ENCODE data around the gene KCNQ1OT1.

KCNQ1OT1 gene

GRCh38 chr11:2687223-2687530 lies 12.6 kb downstream of the KCNQ1OT1 start:
- DNase-seq: no peak
- TF ChIP-seq POLR2A (IDR thresholded peaks at IDR 0.05; ENCODE audit: low read length) (no peak), GATA1 (IDR thresholded peaks at IDR 0.05; ENCODE audit: low read depth, low read length) (no peak)

GRCh38 chr11:2686360-2687222 lies 13.2 kb downstream of the KCNQ1OT1 start:
- no peak for TF ChIP-seq POLR2A (IDR thresholded peaks at IDR 0.05; ENCODE audit: low read length)
- TF ChIP-seq GATA1 (IDR thresholded peaks at IDR 0.05; ENCODE audit: low read depth, low read length): no peak
- no peak for DNase-seq

- no peak for TF ChIP-seq GATA1 (IDR thresholded peaks at IDR 0.05; ENCODE audit: low read depth, low read length)
- TF ChIP-seq POLR2A (IDR thresholded peaks at IDR 0.05; ENCODE audit: low read length): no peak
- no peak for DNase-seq
Observed at GRCh38 chr11:2685566-2686359, 14.0 kb downstream of the KCNQ1OT1 start.

GRCh38 chr11:2685051-2685450 lies 14.7 kb downstream of the KCNQ1OT1 start:
- no peak for TF ChIP-seq POLR2A (IDR thresholded peaks at IDR 0.05; ENCODE audit: low read length)
- TF ChIP-seq GATA1 (IDR thresholded peaks at IDR 0.05; ENCODE audit: low read depth, low read length): no peak
- no peak for DNase-seq

GRCh38 chr11:2684581-2684980 lies 15.2 kb downstream of the KCNQ1OT1 start:
- no peak for DNase-seq
- TF ChIP-seq GATA1 (IDR thresholded peaks at IDR 0.05; ENCODE audit: low read depth, low read length) (no peak), POLR2A (IDR thresholded peaks at IDR 0.05; ENCODE audit: low read length) (no peak)

- DNase-seq: no peak
- TF ChIP-seq POLR2A (IDR thresholded peaks at IDR 0.05; ENCODE audit: low read length) (no peak), GATA1 (IDR thresholded peaks at IDR 0.05; ENCODE audit: low read depth, low read length) (no peak)
Observed at GRCh38 chr11:2683806-2684205, 16.0 kb downstream of the KCNQ1OT1 start.

GRCh38 chr11:2681408-2682145 lies 18.2 kb downstream of the KCNQ1OT1 start:
- DNase-seq: no peak
- TF ChIP-seq GATA1 (IDR thresholded peaks at IDR 0.05; ENCODE audit: low read depth, low read length) (no peak), POLR2A (IDR thresholded peaks at IDR 0.05; ENCODE audit: low read length) (no peak)

GRCh38 chr11:2679011-2679676 lies 20.6 kb downstream of the KCNQ1OT1 start:
- TF ChIP-seq GATA1 (IDR thresholded peaks at IDR 0.05; ENCODE audit: low read depth, low read length): no peak
- TF ChIP-seq POLR2A (IDR thresholded peaks at IDR 0.05; ENCODE audit: low read length): no peak

GRCh38 chr11:2678396-2678795 lies 21.4 kb downstream of the KCNQ1OT1 start:
- no peak for DNase-seq
- TF ChIP-seq GATA1 (IDR thresholded peaks at IDR 0.05; ENCODE audit: low read depth, low read length): no peak
- TF ChIP-seq POLR2A (IDR thresholded peaks at IDR 0.05; ENCODE audit: low read length): no peak

More at GRCh38 chr11:2679011-2679676, 20.6 kb downstream of the KCNQ1OT1 start:
- no peak for DNase-seq

GRCh38 chr11:2677127-2677526 lies 22.7 kb downstream of the KCNQ1OT1 start:
- no peak for DNase-seq
- TF ChIP-seq GATA1 (IDR thresholded peaks at IDR 0.05; ENCODE audit: low read depth, low read length) (no peak), POLR2A (IDR thresholded peaks at IDR 0.05; ENCODE audit: low read length) (no peak)

- no peak for DNase-seq
- TF ChIP-seq GATA1 (IDR thresholded peaks at IDR 0.05; ENCODE audit: low read depth, low read length) (no peak), POLR2A (IDR thresholded peaks at IDR 0.05; ENCODE audit: low read length) (no peak)
Observed at GRCh38 chr11:2675540-2675939, 24.3 kb downstream of the KCNQ1OT1 start.

- TF ChIP-seq POLR2A (IDR thresholded peaks at IDR 0.05; ENCODE audit: low read length) (no peak), GATA1 (IDR thresholded peaks at IDR 0.05; ENCODE audit: low read depth, low read length) (no peak)
- no peak for DNase-seq
Observed at GRCh38 chr11:2674658-2675131, 25.1 kb downstream of the KCNQ1OT1 start.

- DNase-seq: no peak
Observed at GRCh38 chr11:2673871-2674471, 25.8 kb downstream of the KCNQ1OT1 start.

More at GRCh38 chr11:2673871-2674471, 25.8 kb downstream of the KCNQ1OT1 start:
- TF ChIP-seq GATA1 (IDR thresholded peaks at IDR 0.05; ENCODE audit: low read depth, low read length) (no peak), POLR2A (IDR thresholded peaks at IDR 0.05; ENCODE audit: low read length) (no peak)

All from erythroblast (primary cell).